Right forelimb (tissue), 1 donor: Measurements from ENCODE around the gene IFIT1.
"Not testable (repeated sequence)": the region's sequence is repeated elsewhere in the genome, so short reads cannot be mapped to it uniquely, and the experiment has no call there.

Experiments
- DNase-seq: peaks from one replicate; pipeline ENCODE4 v3.0.0-alpha.2; 2018

IFIT1 gene

GRCh38 chr10:89391907-89392756 lies at the start of gene IFIT1:
Gene IFIT1 (plus strand): TSS chr10:89392623. CDS start chr10:89392713, 90 bp downstream.
- peak; percentile 77 for DNase-seq

GRCh38 chr10:89343089-89343767 lies 49.2 kb upstream of the IFIT1 start:
- no peak for DNase-seq

- DNase-seq: no peak
Measured at GRCh38 chr10:89344156-89344555, 48.3 kb upstream of the IFIT1 start.

GRCh38 chr10:89345367-89346000 lies 46.9 kb upstream of the IFIT1 start:
- no peak for DNase-seq

GRCh38 chr10:89346405-89347254 lies 45.8 kb upstream of the IFIT1 start:
- DNase-seq: no peak

GRCh38 chr10:89347701-89348457 lies 44.5 kb upstream of the IFIT1 start:
- no peak for DNase-seq

GRCh38 chr10:89348481-89348880 lies 43.9 kb upstream of the IFIT1 start:
- no peak for DNase-seq

- DNase-seq: no peak
Measured at GRCh38 chr10:89348975-89349374, 43.4 kb upstream of the IFIT1 start.

GRCh38 chr10:89350631-89351315 lies 41.6 kb upstream of the IFIT1 start:
- not testable (repeated sequence) for DNase-seq

GRCh38 chr10:89351412-89351779 lies 41.0 kb upstream of the IFIT1 start:
- no peak for DNase-seq

GRCh38 chr10:89351780-89352597 lies 40.4 kb upstream of the IFIT1 start:
- DNase-seq: no peak

- no peak for DNase-seq
Measured at GRCh38 chr10:89352802-89353201, 39.6 kb upstream of the IFIT1 start.

GRCh38 chr10:89355394-89355931 lies 37.0 kb upstream of the IFIT1 start:
- no peak for DNase-seq

GRCh38 chr10:89357096-89357495 lies 35.3 kb upstream of the IFIT1 start:
- no peak for DNase-seq

GRCh38 chr10:89357975-89358374 lies 34.4 kb upstream of the IFIT1 start:
- DNase-seq: no peak

- DNase-seq: no peak
Measured at GRCh38 chr10:89360157-89360556, 32.3 kb upstream of the IFIT1 start.

- DNase-seq: no peak
Measured at GRCh38 chr10:89362929-89363328, 29.5 kb upstream of the IFIT1 start.

GRCh38 chr10:89363729-89364442 lies 28.5 kb upstream of the IFIT1 start:
- no peak for DNase-seq

GRCh38 chr10:89364531-89364930 lies 27.9 kb upstream of the IFIT1 start:
- DNase-seq: no peak

GRCh38 chr10:89367529-89367928 lies 24.9 kb upstream of the IFIT1 start:
- no peak for DNase-seq
